ENCODE data around the gene RGS3.

Gene RGS3

DNA sequence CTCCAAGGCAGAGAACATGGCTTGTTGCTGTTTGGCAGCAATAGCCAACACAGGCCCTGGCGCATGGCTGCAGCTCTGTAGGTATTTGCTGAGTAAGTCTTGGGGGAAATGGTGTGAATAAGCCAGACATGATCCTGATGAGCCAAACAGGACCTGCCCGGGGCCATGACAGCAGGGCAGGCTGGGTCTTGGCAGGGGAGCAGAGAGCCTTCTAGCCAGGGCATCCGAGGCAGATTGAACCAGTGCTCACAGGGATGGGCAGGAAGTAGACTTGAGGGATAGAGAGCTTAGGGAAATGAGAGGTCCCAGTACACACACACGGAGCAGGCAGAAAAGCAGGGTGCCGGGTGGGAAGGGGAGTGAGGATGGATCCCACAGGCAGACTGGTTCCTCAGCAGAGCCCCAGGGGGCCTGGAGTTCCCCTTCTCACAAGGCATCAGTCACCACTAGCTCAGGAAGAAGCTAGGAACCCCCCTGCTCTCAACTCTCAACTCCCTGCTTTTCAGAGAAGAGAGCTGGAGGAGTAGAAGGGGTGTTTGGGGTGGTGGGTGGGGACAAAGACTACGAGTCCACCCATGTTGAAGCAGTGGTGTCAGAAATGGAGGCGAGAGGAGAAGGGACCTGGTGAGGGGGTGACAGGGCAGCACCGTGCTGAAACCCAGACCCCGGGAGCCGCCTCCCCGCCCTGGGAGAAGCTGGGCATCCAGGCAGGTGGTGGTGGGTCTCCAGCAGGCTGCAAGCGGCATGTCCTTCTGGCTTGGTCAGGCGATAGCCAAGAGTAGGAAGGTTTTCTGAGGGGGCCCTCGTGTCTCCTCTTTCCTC lies 111.1 kb downstream of the RGS3 start:
- DNase-seq: no peak

DNA sequence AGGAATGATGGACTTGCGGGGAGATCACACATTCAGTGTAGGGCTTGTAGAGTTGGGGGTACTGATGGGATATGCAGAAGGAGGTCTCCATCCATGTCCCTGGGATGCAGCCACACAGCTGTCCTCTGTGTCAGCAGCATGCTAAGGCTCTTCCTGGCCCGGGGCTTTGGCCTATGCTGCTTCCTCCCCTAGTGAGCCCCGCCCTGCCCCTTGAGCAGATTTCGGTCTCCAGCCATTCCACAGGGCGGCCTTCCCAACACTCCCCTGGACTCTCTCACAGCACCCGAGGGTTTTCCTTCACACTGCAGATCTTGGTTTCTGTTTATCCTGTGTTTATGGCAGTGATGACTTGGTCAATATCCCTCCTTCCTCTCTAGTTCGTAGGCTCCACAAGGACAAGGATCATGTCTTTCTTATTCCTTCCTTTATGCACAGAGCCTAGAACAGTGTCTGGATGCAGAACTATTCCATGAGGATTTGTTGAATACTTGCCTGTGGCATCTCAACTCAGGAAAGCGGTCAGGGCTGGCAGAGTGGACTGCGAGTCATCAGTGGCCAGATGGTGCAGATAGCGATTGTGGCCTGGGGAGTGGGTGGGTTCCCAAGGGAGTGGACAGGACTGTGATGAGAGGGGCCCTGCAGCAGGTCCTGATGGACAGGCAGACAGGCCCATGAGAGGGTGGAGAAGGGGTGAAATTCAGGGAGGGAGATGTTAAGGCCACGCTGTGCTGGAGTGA lies 114.2 kb downstream of the RGS3 start:
- DNase-seq: peak; percentile 33

DNA sequence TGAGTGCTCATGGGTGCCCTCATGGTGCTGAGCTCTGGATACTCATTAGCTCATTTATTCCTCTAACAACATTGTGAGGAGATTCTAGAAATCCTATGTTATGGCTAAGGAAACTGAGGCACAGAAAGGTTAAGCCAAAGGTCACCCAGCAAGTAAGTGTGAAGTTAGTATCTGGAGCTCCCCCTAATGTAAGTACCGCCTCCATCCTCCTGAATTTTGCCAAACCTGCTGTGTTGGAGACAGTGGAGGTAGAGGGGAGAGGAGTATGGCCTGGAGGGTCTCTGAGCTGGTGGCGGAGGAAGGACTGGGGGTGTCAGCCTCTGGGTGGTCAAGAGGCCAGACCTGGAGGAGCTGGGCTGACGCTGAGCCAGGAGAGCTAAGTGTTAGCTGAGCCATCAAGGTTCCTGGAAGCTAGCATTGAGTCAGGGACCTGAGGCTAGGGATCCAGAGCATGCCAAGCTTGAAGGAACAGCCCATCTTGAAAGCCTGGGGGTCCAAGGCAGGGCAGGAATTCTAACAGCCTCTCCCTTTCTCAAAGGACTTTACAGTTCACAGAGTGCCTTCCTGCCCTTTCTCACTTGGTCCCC lies 114.8 kb downstream of the RGS3 start:
- DNase-seq: no peak

DNA sequence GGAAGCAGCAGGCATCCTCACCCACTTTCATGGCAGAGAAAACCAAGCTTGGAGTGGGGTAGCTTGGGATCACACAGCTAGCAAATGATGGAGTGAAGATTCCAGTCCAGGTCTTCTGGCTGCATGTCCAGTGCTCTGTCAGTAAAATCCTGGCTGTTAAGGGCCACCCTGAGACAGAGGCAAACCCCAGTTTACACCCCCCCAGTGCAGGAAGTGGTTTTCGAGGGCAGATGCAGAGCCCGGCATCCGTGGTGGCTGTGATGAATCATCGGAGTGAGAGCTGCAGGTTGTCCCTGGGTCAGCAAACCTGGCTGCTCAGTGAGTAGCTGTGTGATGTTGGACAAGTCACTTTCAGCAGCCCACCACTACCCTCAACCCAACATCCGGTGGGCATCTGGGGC lies 115.4 kb downstream of the RGS3 start:
- DNase-seq: peak; percentile 89

DNA sequence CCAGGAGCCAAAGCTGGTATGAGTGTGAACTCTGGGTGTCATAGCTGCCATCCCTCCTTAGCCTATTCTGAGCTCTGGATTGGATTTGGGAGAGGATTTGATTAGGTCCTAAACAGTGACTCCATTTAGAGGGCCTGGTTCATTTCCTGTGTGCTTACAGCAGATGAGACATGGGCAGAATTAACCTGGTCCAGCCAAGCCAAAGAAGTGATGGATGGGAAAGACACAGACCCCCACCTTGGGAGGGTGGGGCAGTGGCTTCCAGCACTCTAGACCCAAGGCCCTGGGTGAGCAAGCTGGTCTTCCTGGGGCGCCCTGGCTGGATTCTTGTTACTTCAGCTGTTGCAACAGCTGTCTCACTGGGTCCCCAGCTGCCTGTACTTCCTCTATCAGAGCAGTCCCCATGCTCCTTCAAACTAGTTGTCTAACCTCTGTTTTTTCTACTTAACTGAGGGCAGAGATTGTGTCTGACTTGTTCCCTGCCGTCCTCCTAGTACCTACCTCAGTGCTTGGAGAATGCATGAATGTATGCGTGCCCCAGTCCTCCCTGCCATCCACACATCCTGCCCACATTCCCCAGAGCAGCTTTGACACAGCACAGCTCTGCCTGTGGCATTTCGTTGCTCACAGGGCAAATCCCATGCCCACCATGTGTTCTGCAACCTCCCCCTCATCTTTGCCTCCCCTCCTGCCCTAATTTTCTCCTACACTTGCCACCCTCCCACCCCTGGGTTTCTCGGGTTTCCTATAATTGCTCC lies 115.9 kb downstream of the RGS3 start:
- no peak for DNase-seq

DNA sequence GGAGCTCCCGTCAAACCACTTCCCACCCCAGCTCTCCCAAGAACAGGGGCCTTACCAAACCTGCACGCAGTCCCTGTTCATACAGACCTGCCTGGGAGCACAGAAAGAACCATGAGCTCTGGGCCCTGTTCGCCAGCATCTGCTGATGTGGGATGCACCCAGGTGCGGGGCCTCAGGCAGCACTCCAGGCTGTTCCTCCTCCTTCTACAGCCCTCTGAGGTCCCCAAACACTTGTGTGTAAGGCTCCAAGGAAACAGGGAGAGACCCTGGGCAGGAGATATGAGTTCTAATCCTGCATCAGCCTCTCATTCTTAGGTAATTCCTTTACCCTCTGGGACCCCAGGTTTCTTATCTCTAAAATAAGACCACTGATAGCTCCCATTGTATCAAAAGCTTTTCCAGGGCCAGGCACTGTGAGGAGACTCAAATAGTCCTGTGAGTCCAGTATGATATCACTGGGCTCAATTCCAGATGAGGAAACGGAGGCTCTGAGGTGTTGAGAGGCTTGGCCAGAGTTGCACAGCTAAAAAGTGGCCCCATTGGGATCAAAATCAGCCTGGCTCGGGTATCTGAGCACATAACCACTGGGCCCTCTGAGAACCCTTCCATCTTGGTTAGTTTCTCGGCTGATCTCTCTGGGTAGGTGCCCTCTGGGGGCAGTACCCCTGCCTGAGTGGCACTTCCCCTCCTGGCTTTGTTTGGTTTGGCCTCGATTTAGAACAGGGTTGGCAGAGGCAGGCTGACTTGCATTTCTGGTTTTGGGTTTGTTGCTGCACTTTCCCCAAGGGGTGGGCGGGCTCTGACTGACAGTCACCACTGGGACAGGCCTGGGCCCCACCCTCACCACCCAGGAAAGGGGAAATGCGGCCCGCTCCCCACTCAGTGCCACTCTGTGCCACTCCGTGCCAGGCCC lies 116.8 kb downstream of the RGS3 start:
- DNase-seq: no peak

DNA sequence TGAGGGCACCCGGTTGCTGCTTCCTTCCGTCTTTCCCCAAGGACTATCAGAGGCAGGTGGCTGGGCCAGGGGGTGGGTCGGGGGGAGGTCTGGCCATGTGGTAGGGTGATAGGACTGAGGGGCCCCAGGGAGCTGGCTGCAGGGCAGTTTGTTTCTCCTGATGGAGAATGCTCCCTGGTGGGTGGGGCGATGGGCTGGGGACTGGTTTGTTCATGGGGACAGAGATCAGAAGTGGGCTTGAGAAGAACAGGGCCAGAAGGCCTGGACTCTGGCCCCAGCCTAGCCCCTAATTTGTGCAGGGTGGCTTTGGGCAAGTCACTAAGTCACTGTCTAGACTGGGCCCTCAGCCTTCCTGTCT lies 117.4 kb downstream of the RGS3 start:
- DNase-seq: no peak

DNA sequence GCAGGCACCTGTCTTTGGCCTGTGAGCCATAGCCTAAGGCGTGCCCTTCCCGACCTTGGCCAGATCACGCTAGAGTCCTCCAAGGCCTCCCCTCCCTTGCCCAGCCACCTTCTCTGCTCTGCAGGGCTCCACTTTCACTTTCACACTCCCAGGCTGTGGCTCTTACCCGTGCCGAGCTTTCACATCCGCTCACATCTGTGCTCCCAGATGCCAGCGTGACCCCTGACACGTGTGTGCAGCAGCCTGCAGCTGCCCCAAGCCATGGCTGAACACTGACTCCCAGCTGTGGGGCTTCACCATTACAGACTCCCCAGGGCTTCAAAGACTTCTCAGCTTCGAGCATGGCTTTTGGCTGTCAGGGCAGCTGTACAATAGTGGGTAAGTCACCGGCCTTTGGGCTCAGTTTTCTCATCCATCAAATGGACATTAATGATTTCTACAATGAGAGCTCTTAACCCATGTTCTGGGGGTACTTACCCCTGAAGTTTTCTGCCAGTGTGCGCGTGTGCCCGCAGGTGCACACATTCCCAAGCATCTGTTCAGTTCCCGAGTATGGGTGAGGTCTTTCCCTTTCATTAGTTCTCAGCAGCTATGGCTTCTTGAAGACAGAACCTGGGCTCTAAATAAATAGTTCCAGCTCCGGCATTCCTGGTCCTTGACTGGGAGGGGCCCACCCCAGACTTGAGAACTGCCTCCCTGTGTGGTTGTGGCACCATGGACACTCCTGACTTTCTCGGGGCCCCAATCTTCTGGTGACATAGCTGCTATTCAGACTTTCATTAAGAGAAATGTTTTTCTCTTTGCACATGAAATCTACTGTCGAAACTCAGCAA lies 118.6 kb downstream of the RGS3 start:
- DNase-seq: no peak

DNA sequence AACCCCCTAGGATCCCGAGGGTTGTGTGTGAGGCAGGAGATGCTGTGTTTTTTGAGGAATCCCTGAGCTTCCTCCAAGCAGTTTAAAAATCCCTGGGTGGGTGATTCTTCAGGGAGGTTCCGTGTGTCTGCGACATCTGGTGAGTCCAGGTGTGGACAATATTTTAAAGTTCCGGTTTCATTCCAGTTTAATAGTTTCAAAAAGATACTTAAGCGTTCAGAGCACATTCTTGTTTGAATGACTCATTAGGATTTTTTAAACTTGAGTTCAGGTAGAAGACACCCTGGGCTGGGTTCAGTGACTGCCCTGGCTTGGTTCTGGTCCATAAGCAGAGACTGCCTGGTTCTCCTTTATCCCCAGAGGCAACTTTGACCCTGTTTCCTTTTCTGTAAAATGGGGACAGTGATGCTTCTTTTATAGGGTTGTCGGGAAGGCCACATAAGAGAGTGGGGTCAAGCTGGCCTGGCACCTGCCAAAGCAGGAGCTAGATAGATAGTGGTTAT lies 119.2 kb downstream of the RGS3 start:
- no peak for DNase-seq

DNA sequence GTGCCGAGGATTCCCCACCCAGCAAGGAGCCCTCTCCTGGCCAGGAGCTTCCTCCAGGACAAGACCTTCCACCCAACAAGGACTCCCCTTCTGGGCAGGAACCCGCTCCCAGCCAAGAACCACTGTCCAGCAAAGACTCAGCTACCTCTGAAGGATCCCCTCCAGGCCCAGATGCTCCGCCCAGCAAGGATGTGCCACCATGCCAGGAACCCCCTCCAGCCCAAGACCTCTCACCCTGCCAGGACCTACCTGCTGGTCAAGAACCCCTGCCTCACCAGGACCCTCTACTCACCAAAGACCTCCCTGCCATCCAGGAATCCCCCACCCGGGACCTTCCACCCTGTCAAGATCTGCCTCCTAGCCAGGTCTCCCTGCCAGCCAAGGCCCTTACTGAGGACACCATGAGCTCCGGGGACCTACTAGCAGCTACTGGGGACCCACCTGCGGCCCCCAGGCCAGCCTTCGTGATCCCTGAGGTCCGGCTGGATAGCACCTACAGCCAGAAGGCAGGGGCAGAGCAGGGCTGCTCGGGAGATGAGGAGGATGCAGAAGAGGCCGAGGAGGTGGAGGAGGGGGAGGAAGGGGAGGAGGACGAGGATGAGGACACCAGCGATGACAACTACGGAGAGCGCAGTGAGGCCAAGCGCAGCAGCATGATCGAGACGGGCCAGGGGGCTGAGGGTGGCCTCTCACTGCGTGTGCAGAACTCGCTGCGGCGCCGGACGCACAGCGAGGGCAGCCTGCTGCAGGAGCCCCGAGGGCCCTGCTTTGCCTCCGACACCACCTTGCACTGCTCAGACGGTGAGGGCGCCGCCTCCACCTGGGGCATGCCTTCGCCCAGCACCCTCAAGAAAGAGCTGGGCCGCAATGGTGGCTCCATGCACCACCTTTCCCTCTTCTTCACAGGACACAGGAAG lies 120.2 kb downstream of the RGS3 start:
- DNase-seq: no peak

DNA sequence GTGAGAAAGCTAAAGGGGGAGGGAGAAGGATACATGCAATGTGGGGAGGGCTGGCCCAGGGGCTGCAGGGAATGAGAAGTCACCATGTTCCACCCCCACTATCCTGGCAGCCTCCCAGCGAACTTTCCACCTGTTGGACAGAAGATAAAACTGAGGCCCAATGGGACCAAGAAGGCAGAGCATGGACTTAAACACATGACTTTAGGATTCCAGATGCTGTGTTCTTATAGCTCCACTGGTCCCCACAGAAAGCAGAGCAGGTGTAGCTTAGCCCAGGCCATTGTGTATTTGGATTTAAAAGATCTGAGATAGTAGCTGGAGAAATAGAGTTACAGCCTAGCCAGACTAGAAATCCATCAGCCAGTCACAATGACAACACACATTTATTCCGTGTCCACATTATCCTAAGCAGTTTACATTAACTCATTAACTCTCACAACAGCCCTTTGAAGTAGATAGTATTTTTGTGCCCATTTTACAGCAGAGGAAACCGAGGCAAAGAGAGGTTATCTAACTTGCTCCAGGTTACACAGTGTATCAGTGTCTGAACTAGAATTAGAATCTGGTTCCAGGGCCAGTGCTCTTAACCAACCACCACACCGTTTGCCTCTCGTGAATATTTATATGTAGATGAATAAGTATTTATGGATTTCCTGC lies 121.0 kb downstream of the RGS3 start:
- DNase-seq: no peak

DNA sequence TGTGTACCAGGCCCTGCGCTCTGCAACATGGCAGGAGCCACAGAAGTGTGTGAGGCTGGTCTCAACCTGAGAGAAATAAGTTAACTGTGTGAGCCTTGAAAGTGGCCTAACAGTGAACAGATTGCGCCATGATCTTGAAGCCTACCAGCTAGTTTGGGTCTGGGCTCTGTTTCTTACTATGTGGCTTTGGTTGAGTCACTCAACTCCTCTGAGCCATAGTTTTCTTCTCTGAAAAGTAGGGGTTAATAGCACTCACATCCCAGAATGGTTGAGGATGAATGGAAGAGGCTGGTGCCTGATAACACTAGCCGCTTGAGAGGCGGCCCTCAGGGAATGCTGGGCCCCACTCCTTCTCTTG lies 121.5 kb downstream of the RGS3 start:
- DNase-seq: no peak

DNA sequence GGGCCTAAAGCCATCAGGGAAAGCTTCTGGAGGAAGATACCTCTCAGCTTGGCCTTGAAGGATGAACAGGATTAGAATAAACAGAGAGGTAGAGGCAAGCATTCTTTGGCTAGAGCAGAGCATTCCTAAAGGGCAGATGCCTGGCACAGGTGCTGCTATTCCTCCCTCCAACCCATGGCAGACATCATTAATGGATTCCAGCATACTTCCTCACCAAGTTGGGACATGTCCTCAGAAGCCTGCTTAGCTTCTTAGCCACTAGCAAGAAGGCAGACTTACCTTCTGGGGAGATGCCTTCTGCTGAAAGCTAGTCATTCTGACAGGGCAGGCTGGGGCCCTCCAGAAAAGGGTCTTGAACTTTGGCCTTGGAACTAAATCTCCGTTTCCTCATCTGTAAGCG lies 122.0 kb downstream of the RGS3 start:
- no peak for DNase-seq

DNA sequence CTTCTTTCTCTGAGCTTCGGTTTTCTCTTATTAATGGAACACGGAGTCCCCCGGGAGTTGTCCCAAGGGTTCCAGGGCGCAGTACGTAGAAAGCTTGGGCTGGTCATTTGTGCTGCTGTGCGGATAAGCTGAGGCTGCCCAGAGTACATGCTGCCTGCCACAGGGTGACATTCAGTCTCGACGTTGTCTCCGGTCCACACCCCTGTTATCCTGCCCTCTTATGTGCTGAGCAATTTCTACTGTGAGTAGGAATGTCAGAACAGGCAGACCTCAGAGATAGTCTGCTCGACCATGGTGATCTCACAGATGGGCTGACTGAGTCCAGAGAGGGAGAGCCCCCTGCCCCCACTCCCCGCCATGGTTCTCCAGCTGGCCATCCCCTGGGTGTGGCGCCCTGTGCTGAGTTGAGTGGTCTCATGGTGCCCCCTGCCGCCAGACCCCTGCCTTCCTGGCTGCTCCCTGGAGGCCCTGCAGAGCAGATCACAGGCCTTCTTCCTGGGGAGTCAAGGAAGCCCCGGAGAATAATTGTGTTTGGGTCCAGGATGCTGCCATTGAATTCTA lies 124.0 kb downstream of the RGS3 start:
- DNase-seq: no peak

DNA sequence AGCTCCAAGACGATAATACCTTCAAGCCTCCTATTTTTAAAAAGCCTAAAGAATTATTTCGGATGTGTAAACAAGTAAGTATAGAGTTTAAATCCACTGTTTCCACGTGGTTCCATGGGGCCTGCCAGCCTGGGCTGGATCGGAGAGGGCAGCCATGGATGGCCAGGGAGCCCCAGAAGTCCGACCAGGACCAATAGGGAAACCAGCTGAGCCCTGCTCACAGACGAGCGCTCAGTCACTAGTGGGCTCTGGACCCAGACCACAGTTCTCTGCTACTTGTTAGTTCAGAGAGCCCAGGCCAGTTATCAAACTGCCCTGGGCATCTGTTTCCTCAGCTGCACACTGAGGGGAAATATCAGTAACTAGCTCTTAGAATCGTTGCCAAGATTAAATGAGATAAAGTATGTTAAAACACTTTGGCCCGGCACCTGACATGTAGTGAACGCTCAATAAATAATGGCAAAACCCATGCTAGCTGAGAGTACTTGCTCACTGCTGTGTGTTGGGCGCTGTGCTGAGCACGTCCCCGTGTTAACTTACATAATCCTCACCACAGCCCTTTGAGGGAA lies 124.8 kb downstream of the RGS3 start:
- DNase-seq: no peak

DNA sequence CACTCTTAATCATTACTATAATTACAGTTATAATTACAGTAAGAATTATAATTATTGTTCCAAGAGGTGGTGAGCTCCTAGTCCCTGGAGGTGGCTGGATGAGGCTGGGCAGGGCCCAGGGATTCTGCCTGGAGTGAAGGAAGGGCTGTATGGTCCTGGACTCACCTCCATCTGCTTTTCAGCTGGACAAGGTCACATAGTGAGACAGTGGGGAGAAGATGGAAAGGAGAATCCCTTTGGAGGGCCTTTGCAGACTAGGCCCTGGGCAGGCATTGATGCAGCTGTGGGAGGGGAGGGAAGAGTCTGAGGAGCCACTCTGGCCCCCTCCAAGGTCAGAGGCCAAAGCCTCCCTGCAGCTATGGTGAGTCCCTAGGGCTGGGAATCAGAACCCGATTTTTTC lies 125.4 kb downstream of the RGS3 start:
- no peak for DNase-seq

DNA sequence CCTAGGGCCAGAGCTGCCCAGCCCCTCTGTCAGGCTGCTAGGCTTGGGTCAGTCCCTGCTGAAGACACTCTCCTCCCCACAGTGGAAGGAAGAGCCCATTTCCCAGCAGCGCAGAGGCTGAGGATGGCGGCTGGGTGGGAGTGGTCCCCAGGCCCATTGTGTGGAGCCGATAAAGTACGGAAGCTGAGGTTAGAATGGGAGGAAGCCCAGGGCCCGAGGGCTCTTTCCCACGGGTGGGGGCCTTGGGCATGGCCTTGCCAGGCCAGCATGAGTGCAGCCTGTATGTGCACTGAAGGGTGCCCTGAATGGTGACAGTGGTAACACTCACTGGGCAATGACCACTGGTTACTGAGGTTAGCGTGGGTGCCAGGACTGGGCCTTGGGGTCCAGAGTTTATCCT lies 125.9 kb downstream of the RGS3 start:
- no peak for DNase-seq

DNA sequence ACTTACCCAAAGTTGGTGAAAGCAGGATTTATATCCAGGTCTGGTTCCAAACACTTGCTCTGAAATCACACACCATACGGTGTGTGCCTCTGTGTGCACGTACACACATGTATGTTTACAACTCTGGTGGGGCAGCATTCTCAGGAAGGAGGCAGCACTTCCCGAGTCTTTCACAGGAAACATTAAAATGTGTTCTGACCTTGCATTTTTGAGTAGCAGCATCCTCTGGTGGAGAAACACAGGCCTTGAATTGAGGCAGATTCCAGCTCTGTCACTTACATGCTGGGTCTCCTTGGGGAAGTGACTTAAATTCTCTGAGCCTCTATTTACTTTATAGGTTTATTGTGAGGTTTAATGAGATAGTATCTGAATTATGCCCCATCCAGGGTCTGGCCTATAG lies 126.4 kb downstream of the RGS3 start:
- no peak for DNase-seq

DNA sequence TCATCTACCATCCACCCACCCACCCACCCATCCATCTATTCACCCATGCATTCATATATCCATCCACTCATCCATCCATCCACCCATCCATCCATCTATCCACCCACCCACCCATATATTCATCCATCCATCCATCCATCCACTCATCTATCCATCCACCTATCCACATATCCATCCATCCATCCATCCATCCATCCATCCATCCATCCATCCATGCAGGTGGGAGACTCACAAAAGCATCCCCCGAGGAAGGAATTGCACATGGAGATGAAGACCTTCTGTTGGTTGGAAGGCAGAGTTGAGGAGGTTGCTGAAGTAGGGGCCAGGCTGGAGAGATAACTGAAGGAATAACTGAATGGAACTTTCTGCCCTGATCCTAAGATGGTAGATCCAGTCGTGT lies 126.9 kb downstream of the RGS3 start:
- no peak for DNase-seq
